Epithelial cell of proximal tubule (primary cell): Measurements from ENCODE around the gene AEN. TPM values are rescaled to one million over a fixed set of nuclear protein-coding genes. Genes with fewer than 3 reads are reported as not detected.

Source experiments
- DNase-seq: peaks from one replicate; pipeline ENCODE4 v3.0.0-alpha.2; 2011; ENCODE audit warnings: low read depth
- H3K4me3 ChIP-seq: 2 replicates; pipeline ENCODE4 v1.5.1; 2011; ENCODE audit warnings: low read depth, mild to moderate bottlenecking, low read length
- CTCF ChIP-seq: conservative IDR thresholded peaks from 2 replicates; pipeline ENCODE4 v1.5.1; 2012; ENCODE audit warnings: low read depth, mild to moderate bottlenecking, low read length
- total RNA-seq: library from RNA; depleted of rRNA; stranded (reverse); fragments of >200 nt; gene quantifications from 2 replicates; pipeline ENCODE4 v1.2.3, GENCODE V29; 2015

AEN gene
- total RNA-seq, 1 donor from 2014 or later: 58.8 TPM

- no peak overlapping the region for H3K4me3 ChIP-seq
- no peak for TF ChIP-seq CTCF
- no peak for DNase-seq
Measured at GRCh38 chr15:88658972-88659931, 38.1 kb downstream of the AEN start.

DNA sequence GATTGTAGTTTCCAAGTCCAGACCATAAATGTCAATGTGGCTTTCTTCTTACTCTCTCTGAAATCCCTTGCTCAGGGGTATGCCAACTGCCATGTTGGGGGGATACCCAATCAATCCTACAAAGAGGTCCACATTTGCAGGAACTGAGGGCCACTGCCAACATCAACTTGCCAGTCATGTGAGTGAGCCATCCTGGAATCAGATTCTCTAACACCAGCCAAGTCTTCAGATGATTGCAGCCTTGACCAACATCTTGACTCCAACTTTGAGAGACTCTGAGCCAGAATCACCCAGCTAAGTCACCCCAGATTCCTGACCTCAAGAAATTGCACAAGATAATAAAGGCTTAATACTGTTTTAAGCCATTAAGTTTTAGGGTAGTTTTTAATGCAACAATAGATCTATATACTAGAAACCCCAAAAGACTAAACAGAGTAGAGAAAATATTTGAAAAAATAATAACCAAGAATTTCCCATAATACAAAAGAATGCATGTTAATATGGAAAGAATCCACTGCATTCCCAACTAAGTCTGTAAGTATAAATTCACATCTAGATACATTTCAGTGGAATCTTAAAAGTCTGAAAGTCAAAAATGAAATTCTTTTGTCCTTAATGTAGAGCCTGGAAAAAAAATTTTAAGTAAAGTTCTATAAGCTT, 40.0 kb downstream of the AEN start:
- DNase-seq: no peak
- TF ChIP-seq CTCF: no peak
- no peak overlapping the region for H3K4me3 ChIP-seq

DNA sequence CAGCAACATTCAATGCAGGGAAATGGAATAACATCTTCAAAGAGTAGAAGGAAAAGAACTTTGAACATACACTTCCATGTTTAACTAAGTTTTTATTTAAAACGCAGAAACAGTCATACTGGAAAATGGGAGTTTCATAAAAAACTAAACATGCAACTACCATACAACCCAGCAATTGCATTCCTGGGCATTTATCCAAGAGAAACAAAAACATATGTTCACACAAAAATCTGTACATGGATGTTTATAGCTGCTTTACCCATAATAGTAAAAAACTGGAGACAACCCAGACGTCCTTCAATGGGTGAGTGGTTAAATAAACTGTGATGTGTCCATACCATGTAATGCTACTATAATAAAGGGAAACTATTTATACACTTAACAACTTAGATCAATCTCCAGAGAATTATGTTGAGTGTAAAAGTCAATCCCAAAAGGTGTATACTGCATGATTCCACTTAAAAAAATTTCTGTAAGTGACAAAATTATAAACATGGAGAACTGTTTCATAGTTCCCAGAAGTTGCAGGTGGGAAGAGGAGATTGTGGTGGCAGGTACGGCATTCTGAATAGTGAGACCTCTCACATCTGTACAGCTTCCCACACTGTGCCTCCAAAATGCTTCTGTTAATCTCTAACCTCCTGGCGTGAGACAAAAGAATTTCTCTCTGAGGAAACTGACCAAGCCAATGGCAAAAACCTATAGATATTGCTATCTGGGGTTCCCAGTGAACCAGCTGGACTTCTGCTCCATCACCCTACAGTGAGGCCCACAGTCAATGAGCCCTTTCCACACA, 40.8 kb downstream of the AEN start:
- no peak for TF ChIP-seq CTCF

DNA sequence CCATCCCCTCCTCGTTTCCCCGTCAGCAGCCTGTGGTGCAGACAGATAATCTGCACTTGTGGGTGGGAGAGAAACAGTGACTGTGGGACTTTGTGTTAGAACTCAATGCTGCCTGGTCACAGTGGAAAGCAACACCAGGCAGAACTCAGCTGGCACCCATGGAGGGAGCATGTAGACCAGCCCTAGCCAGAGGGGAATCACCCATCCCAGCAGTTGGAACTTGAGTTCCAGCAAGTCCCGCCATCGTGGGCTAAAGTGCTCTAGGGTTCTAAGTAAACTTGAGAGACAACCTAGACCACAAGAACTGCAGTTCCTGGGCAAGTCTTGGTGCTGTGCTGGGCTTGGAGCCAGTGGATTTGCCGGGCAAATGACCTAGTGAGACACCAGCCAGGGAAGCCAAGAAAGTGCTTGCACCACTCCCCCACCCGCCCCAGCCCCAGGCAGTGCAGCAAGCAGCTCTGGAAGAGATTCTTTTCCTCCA, 42.0 kb downstream of the AEN start:
- no peak for DNase-seq
- no peak for TF ChIP-seq CTCF
- no peak overlapping the region for H3K4me3 ChIP-seq

More for the DNA sequence above, 40.8 kb downstream of the AEN start:
- no peak for DNase-seq
- H3K4me3 ChIP-seq: no peak overlapping the region

DNA sequence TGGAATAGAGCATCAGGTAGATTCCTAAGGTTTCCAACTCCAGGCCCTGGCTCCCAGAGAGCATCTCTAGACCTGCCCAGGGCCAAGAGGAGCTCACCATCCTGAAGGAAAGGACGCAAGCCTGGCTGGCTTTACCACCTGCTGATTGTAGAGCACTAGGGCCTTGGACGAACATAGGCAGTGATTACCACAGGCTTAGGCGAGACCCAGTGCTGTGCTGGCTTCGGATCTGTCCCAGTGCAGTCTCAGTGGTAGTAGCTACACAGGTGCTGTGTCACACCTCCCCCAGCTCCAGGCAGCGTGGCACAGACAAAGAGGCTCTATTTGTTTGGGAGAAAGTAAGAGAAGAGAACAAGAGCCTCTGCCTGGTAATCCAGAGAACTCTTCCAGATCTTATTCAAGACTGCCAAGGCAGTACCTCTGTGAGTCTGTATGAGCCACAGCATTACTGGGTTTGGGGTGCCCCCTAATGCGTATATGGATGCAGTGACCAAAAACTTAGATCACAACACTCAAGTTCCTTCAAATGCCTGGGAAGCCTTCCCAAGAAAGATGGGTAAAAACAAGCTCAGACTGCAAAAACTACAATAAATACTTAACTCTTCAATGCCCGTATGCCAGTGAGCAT, 43.1 kb downstream of the AEN start:
- TF ChIP-seq CTCF: no peak
- no peak overlapping the region for H3K4me3 ChIP-seq
- DNase-seq: no peak

DNA sequence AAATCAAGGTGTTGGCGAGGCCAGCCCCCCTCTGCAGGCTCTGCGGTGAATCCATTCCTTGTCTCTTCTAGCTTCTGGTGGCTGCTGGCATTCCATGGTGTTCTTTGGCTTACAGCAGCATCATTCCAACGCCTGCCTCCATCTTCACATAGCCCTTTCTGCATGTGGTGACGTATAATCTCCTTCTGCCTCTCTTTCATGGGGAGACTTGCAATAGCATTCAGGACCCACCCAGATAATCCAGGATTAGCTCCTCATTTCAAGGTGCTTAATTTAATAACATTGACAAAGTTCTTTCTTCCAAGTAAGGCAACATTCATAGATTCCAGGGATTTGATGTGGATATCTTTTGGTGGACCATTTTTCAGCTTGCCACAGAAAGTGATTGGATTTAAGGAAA, 53.5 kb downstream of the AEN start:
- DNase-seq: no peak

More for the DNA sequence above, 53.5 kb downstream of the AEN start:
- H3K4me3 ChIP-seq: no peak overlapping the region
- TF ChIP-seq CTCF: no peak
